HG03060 (cell line): ENCODE measurements around the gene MAP3K5.
"Not testable (repeated sequence)": the region's sequence is repeated elsewhere in the genome, so short reads cannot be mapped to it uniquely, and the experiment has no call there.

Experiments
- ATAC-seq: cut with Tn5 transposase; IDR thresholded peaks from one replicate; pipeline ENCODE4 v1.9.1; 2021; ENCODE audit warnings: low read depth, moderate number of reproducible peaks; ENCODE audit not compliant: unreplicated experiment

The MAP3K5 gene

DNA sequence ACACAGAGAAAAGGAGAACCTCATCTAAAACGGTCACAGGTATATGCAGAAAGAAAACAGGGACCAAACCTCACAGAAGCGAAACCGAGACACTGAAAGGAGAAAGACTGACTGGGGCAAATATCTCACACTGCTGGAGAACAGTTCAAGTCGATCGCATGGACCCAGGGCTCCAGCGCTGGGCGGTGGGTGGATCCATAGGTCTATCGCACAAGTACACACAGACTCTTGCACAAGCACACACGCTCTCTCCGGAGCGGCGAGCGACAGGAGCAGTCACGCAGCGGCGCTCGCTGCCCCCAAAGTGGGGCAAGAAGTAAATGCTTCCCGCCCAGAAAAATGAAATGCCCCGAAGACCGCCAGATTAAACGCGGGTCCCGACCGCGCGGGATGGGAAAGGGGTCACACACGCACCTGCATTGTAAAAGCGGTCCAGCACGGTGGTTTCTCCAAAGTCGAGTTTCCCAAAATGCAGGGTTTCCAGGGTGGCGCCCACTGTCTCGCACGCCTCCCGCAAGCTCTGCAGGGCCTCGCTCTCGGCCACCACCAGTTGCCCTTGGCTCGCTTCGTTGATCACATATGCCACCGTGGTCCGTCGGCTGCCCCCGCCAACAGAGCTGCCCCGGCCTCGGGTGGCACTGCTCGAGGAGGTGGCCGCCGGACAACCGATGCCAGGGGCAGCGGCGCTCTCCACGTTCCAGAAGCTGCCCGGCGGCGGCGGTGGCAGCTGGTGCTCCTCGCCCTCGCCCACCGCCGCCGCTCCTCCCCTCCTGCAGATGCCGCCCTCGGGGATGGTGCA is 782 bp downstream of the MAP3K5 start:
- ATAC-seq, result peak; percentile 47

DNA sequence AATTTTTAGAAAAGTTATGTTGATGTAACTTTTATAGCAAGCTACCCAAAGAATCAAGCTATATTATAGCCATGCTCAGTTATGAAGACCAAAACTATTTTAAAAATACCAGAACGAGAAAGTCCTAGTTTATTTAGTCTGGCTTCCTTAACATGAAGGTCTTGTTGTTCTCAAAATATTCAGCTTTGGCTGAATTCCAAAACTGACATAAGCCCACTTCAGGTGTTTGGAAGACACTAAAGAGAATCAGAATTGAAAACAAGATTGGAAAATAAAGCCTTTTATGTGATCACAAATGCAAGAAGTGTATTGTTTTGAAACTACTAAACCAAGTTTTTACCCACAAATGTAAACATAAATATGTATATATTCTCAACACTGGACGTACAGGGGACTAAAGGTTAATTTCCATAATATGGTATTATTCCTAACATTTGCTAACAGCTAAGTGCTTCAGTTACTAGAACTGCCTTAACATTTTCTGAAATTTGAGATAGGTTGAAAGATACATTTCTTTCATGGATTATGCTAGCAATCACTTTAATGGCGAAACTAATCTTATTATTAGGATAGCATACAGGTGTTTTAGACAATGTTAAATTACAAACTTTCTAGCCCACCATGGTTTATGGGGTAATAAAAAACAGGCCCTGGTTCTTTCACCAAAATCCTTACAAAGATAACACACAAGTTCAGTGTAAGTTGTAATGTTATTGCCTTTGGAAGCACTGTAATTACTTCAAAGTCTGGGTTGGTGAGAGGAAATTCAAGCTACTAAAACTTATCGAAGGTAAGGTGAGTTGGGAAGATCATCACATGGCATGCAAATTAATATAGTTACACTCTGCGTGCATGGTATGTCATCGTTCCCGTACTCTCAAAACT is 1.6 kb downstream of the MAP3K5 start:
- ATAC-seq, result no peak

DNA sequence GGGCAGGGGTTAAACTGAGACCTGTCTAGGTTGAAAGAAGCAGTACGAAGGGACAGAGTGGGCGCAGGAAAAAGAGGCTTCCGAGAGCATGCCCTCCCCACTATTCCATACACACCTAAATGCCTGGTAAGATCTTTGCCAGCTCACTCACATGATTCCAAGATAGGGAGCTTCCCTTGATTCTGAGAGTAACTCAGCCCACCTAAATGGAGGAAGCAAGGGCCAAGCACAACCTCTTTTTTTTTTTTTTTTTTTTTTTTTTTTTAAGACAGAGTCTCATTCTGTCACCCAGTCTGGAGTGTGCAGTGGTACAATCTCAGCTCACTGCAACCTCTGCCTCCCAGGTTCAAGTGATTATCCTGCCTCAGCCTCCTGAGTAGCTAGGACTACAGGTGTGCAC is 2.8 kb downstream of the MAP3K5 start:
- not testable (repeated sequence) for ATAC-seq

DNA sequence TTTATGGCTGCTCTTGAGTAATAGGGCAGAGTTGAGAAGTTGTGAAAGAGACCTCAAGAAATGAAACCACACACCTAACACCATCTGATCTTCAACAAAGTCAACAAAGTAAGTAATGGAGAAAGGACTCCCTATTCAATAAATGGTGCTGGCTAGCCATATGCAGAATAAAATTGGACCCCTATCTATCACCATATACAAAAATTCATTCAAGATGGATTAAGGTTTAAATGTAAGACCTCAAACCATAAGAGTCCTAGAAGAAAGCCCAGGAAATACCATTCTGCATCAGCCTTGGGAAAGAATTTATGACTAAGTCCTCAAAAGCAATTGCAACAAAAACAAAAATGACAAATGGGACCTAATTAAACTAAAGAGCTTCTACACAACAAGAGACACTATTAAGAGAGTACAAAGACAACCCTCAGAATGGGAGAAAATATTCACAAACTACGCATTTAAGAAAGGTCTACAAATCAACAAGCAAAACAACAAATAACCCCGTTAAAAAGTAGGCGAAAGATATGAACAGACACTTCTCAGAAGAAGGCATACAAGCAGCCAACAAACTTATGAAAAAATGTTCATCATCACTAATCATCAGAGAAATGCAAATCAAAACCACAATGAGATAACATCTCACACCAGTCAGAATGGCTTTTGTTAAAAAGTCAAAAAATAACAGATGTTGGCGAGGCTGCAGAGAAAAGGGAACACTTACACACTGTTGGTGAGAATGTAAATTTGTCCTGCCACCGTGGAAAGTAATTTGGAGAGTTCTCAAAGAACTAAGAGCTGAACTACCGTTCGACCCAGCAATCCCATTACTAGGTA is 4.0 kb downstream of the MAP3K5 start:
- no peak for ATAC-seq

DNA sequence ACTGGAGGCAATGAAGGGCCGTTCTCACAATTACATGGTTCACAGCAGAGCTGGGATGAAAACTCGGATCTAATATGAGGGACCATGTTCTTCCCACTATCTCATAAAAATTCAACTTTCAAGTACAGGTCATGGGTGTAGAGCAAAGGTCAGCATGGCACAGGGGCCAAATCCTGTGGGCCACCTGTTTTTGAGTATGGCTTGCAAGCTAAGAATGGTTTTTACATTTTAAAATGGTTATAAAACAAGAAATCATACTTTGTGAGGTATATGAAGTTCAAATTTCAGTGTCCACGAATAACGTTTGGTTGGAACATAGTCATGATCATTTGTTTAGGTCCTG is 4.6 kb downstream of the MAP3K5 start:
- ATAC-seq, result no peak

DNA sequence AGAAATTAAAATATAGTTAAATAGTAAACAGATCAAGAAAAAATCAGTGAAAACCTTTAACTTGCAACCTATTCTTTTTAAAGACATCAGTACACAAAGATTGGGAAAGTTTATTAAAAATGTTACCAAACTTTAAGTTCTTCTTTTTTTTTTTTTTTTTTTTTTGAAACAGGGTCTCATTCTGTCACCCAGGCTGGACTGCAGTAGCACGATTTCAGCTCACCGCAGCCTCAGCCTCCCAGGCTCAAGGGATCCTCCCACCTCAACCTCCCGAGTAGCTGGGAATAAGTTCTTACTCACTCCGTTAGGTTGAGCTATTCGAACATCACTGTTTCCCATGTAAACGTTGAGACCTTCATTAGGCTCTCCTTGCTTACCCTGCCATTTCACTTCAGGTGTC is 5.6 kb downstream of the MAP3K5 start:
- ATAC-seq, result no peak

DNA sequence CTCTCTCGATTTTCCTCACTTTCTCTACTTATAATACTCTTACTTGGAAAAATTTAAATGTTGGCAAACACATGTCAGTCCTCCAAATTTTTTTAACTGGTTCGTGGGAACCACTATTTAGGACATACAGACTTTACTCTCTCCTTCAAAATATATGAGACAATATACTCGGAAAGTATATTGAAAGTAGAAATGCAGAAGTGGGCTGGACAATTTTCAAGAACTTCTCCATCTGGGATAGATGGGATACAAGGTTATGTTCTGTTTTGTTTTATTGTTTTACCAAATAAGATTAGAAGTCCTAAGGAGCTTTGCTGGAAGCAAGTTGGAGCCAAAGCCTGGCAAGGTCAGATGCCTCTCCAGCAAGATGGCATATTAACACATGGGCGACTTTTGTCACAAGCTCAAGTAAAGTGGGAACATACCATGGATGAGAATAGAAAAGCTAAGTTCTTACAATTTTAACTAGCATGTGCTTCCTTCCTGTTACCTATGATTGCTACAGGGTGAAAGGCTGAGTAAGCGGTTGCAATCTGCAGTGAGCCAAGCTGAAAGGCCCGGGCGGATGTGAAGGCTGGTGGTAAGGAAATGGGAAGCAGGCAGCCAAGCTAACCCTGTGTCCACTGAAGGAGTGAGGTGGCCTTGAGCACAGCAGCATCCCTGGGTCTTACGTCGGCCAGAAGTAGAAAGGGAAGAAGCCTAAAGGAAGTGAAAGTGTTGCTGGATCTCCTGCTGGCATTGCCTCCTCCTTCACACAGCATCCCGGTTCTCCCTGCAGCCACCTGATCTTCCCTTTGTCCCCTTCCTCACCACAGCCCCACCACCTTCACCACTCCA is 7.1 kb downstream of the MAP3K5 start:
- ATAC-seq, result no peak

DNA sequence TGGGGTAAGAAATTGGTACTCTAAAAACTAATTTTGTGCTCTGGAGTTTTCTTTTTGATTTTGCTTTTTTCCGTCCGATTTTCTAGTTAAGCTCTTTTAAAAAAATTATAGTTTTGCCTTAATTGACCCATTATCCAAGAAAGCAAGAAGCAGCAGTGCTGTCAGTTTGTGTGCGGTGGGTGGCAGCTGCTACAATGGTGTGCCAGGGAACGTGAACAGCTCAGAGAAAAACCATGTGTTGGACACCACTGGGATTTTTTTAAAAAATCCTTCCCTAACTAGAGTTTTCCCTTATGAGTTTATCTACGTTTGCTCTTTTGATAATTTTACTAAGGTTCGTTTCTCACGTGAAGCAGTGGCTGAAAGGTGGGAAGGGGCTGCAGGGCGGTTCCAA is 8.0 kb downstream of the MAP3K5 start:
- no peak for ATAC-seq

DNA sequence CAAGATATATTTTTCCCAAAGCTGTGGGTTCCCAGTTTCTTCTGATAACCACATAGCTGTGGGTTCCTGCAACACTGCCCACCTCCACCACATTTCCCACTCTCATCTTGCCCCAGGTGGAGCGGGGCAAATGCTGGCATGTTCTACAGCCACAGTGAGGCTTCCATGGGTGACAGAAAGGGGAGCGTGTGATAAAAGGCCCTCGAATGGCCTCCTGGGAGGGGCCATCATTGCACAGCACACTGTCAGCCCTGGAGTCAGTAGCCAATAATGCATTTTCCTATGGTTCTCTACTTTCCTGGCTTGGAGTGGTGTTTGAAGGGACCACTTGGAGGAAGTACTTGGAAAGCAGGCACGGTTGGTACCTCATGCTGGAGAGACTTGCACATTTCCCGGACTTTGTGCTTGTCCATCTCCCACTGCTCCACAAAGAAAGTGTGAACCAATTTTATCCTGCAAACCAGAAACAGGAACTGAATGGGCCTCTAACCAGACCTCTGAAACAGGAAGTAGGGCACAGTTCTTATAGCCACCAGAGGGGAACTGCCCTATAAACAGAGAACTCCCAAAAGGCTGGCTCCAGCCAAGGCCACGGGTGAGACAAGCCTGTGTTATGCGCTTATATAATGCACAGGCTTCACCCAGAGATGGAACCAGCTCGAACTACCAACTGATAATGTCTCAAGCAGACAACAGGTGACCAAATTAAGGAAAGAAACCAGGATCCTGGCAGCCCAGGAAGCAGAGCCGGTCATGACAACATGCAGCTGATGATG is 8.6 kb downstream of the MAP3K5 start:
- ATAC-seq, result peak; percentile 72

DNA sequence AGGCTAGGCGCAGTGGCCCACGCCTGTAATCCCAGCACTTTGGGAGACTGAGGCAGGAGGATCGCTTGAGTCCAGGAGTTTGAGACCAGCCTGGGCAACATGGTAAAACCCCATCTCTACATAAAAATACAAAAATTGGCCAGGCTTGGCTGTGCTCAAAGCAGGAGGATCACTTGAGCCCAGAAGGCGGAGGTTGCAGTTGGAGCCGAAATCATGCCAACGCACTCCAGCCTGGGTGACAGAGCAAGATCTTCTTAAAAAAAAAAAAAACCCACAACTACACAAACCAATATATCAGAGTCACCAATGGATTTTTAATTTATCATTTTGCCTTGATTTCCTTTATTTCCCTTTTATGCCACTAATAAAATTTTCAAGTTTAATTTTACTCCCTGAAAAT is 9.3 kb downstream of the MAP3K5 start:
- ATAC-seq, result no peak

DNA sequence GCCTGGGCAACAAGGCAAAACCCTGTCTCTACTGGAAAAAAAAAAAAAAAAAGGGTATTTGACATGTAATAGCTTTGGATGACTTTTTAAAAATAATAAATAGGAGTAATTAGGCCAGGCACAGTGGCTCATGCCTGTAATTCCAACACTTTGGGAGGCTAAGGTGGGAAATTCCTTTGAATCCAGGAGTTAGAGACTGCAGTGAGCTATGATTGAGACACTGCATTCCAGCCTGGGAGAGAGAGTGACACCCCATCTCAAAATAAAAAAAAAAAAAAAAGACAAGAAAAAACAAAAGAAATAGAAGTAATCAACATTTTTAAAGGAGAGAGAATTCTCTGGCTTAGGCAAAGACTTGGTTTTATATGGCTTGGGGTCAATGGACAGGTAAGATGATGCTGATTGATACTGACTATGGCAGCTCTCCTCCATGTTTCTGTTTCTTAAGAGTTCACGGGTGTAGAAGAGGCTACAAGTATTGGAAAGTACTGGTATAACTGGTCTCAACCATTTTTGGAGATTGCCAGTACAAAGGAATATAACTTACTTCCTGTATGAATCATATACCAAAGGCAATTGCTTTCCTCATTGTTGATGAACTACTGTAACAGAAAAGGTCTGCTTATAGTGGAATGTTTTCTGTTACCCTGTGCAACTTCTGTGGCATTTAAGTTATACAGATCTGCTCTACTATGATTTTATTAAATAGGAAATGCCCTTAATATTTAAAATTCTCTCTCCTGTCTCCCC is 10.1 kb downstream of the MAP3K5 start:
- no peak for ATAC-seq

DNA sequence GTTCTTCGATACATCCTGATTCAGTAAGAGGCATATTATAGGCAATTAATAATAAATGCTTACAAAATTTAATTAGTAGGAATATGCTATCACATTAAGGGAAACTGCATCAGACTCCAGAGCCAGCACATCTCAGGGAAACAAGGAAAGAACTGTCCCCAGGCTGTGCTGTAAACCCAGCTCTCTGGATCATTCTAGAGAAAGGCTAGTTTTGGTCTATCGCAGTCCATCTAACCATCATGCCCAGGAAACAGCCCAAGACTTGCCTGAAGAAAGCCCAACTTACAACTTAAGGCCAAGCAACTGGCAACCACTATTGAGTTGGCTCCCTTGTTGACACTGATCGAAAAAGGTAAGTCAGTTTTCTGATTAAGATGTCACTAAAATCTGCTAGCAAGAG is 11.3 kb downstream of the MAP3K5 start:
- no peak for ATAC-seq

DNA sequence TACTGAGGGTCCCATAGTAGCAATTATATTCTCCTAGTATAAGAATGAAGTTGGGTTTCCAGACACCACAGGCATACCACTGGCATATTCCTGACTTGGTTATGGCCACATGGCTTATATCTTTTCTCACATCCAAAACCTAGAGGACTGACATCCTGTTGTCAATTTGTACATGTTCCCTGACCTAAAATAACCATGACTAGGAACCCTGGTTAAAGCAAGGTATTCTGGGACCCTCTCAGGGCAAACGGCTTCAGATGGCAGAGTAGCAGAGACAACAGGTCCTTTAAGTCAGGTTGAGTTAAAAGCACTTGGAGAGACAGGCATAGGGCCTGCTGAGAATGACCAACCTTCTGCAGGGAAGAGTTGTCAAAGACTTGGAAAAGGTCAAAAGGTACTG is 12.6 kb downstream of the MAP3K5 start:
- no peak for ATAC-seq

DNA sequence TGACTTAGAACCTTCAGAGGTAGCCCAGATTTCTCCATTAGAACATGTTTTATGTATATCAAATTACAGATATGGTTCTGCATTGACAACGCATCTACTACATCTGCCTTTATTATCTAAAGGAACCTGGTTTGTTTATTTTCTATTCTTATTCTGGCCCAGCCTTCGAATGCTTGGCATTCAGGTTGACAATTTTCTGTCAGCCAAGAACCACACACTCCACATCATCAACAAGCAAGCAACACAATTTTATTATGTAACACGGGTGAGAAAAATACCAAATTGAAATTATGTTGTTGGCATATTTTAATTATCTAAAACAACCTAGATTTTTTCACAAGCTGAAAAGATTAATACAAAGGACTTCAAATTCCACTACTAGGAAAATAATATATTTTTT is 14.6 kb downstream of the MAP3K5 start:
- ATAC-seq, result no peak

DNA sequence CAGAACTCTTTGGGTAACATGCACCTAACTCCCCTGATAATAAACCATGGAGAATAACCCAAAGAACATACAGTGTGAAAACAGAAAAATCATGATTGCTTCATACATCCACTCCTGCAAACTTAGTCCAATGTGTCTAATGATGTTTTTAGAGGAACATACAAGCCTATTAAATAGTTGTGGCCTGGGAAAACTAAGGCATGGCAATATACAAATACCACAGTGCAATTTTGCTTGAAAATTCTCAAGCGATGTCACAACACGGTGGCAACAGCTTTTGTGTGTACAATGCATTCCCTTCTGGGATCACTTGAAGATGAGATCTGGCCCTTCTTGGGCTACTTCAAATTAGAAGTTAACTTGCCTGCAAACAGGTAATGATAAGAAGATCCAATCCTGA is 16.7 kb downstream of the MAP3K5 start:
- ATAC-seq, result no peak

DNA sequence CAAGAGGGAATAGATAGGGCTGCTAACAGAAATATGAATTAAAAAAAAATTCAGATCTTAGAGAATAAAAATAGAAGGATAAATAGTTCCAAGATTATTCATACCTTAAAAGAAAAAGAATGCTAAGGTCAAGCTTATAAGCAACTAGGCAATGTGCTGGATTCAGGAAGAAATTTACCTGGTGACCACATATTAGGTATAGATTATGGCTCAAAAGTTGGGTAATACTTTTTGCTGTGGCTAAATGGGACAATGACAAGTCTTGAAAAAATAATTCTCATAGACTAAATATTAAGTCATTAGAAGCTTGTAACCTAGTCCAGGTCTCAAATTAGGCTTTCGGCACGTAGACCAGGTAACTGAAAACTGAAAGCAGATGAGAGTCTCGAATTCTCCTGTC is 17.2 kb downstream of the MAP3K5 start:
- no peak for ATAC-seq

DNA sequence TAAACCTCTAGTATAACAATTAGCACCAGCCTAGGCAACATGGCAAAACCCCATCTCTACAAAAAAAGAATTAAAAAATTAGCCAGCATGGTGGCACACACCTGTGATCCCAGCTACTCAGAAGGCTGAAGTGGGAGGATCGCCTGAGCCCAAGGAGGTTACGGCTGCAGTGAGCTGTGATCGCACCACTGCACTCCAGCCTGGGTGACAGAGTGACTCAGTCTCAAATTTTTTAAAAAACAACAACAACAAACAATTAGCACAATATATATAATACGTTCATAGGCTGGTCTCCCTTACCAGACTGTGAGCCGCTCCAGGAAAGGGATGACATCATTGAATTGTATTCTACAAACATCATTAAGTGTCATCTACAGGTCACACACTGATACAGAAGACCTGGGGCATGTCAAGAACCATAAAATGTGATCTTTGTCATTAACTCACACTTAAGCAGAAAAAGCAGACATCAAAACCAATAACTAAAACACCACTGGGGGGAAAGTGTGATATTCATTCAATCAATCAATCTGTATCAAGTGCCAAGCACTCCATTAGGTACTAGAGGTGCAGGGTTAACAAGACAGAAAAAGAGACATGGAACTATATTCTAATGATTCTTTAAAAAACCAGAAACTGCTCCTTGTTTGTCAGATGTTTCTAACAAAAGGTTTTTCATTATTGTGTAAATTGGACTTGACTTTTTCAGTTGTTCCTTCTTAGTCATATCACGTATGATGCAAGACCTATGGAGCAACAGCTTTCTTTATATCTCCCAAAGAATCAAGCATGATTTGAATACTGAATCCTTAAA is 17.8 kb downstream of the MAP3K5 start:
- ATAC-seq, result no peak

DNA sequence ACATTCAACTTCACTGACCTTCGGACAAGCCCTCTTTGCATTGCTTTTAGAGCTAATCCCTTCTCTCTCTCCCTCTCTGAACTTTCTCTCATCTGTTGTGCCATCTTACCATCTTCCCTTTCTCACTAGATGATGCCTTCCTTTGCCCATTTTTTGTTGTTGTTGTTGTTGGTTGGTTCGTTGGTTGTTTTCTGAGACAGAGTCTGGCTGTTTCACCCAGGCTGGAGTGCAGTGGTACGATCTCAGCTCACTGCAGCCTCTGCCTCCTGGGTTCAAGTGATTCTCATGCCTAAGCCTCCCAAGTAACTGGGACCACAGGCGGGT is 18.8 kb downstream of the MAP3K5 start:
- ATAC-seq, result no peak
